ENCODE results near the gene MYL11.
"Not testable (repeated sequence)": the region's sequence is repeated elsewhere in the genome, so short reads cannot be mapped to it uniquely, and the experiment has no call there.

- TF ChIP-seq POU6F1 (CRISPR knock-in tag; IDR thresholded peaks at IDR 0.05; ENCODE audit: borderline replicate concordance, low read depth); ZC3H10 (CRISPR knock-in tag; IDR thresholded peaks at IDR 0.05); ZFP3 (CRISPR knock-in tag; IDR thresholded peaks at IDR 0.05); ARNTL (CRISPR knock-in tag; IDR thresholded peaks at IDR 0.05; ENCODE audit: borderline replicate concordance, low read depth); PATZ1 (CRISPR knock-in tag; IDR thresholded peaks at IDR 0.05; ENCODE audit: borderline replicate concordance): not testable (repeated sequence)
Measured at GRCh38 chr16:30341971-30342370, 32.6 kb upstream of the MYL11 start.
